Cardiac fibroblast (primary cell): ENCODE data around the gene ABCC4.

Experiments used
- DNase-seq, 2 donors: peaks; one replicate each; pipeline versions ENCODE4 v3.0.0 to v3.0.0-alpha.2; 2010; ENCODE audit warnings: low read depth in 2 of 2
- H3K4me3 ChIP-seq, 2 donors: replicated peaks in 1 of 2; 1 replicate in 1 of 2; 2 replicates in 1 of 2; pipeline ENCODE4 v1.5.1; 2011; ENCODE audit warnings: low read depth in 2 of 2, low read length in 2 of 2, mild to moderate bottlenecking in 2 of 2, moderate library complexity in 1 of 2
- TF ChIP-seq, protein P1 (sequence below): IDR thresholded peaks from one replicate; pipeline ENCODE4 v1.5.1; 2011; ENCODE audit warnings: low read depth, mild to moderate bottlenecking, low read length, inconsistent platforms

Gene ABCC4

DNA sequence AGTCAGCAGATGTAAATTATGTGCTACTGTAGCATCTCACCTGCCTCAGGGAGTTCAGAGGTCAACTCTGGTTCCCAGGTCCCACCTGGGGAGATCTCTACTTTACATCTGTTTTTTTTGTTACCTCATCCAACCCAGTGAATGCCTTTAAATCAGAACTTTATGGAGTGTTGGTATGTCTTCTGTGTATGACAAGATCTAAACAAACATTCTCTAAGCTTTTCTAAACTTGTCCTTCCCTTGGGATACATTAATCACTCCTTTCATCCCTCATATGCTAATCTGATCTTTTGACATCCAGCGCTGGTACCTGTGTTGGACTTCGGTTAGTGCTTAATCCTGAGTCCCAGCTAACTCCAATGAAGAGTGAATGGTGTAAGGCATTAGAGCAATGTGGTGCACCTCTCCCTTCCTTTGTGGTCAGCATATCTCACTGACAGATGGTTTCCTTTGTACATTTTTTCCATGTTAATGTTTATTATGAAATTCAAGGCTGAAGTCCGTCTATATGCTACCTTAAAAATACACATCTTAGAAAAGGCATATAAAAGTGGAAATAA is 213.4 kb downstream of the ABCC4 start:
- DNase-seq = peak; percentile 52 to 73
- H3K4me3 ChIP-seq = no peak overlapping the region
- TF ChIP-seq, protein P1, sequence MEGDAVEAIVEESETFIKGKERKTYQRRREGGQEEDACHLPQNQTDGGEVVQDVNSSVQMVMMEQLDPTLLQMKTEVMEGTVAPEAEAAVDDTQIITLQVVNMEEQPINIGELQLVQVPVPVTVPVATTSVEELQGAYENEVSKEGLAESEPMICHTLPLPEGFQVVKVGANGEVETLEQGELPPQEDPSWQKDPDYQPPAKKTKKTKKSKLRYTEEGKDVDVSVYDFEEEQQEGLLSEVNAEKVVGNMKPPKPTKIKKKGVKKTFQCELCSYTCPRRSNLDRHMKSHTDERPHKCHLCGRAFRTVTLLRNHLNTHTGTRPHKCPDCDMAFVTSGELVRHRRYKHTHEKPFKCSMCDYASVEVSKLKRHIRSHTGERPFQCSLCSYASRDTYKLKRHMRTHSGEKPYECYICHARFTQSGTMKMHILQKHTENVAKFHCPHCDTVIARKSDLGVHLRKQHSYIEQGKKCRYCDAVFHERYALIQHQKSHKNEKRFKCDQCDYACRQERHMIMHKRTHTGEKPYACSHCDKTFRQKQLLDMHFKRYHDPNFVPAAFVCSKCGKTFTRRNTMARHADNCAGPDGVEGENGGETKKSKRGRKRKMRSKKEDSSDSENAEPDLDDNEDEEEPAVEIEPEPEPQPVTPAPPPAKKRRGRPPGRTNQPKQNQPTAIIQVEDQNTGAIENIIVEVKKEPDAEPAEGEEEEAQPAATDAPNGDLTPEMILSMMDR = no peak

DNA sequence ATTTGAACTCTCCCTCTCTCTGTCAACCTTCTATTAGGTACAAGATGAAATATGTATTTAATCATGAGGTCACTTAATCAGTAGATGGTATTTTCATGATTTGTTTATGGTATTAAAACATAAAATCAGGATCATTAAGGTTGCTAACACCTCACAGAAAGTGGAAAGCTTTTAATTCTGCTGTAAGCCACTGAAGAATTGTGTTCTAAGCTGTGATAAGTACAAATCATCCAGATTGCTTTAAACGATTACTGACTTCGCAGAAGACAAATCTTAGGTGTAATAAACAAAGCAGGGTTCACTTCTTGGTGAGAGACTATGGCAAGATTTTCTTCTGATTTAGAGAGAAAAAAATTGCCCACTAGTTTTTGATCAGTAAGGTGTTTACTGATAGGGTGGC is 214.5 kb downstream of the ABCC4 start:
- DNase-seq = no peak
- TF ChIP-seq, protein P1 = no peak
- no peak overlapping the region for H3K4me3 ChIP-seq

DNA sequence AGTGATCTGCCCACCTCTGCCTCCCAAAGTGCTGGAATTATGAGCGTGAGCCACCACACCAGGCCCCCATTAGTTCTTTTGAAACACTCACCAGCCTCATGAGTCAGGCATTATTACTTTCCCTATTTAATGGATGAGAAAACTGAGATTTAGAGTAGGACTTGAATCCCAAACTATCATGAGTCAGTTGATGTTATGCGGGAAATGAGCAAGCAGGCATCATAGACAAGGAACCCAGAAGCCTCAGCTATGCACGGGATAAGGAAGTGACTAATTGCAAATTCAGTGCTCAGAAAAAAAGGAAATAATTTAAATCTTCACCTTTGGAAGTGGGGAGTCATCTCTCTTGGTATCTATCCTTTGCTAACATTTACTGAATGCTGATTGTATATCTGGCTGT is 217.5 kb downstream of the ABCC4 start:
- TF ChIP-seq, protein P1 = no peak
- DNase-seq = peak; percentile 49 to 91
- H3K4me3 ChIP-seq = no peak overlapping the region

DNA sequence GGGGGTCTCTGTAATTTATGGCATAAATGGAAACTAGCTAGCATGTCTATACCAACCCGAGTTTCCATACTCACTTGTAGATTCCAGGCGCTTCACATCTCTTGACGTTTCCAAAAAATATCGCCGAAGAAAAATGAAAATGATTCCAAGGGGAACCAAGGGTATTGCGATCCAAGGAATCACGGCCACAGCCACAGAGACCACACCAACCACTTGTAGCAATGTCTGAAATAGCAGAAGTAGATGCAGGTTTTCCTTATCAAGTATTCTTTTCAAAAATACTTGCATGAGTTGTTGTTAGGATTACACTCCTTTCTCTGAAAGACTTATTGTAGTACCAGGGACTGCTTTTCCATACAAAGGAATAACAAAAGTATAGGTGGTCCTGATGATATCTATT is 218.2 kb downstream of the ABCC4 start:
- no peak overlapping the region for H3K4me3 ChIP-seq
- TF ChIP-seq, protein P1 = no peak
- no peak for DNase-seq

DNA sequence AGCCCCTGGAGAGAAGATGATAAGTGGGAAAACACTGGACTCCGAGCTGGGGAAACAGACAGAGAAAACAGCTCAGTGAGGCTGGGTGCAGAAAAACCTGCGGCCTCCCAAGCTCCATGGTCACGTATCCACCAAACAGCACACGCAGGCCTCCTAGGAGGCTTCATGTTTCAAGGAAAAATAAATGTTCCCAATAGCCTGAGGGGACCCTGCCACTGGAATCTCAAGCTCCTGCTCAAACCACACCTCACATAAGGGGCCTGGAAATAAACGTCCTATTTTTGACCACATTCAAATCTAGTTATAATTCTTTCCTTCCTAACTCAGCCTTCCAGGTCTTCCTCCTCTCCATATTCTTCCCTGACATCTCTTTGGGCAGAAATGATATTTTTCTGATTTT is 225.7 kb downstream of the ABCC4 start:
- no peak overlapping the region for H3K4me3 ChIP-seq
- TF ChIP-seq, protein P1 = no peak
- DNase-seq = no peak

DNA sequence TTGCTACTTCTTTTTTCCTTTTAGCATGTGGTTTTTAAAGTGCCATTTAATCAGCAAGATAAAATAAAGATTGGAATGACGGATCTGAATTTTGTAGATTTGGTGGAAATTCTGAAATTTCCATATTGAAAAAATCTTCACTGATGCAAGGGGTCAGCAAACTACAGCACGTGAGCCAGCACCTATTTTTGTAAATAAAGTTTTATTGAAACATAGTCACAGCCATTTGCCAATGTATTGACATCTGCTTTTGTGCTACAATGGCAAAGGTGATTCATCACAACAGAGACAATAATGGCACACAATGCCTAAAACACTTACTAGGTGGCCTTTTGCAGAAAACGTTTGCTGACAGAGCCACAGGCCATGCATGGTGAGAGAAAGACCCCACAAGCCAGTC is 226.4 kb downstream of the ABCC4 start:
- no peak for DNase-seq
- TF ChIP-seq, protein P1 = no peak
- no peak overlapping the region for H3K4me3 ChIP-seq

DNA sequence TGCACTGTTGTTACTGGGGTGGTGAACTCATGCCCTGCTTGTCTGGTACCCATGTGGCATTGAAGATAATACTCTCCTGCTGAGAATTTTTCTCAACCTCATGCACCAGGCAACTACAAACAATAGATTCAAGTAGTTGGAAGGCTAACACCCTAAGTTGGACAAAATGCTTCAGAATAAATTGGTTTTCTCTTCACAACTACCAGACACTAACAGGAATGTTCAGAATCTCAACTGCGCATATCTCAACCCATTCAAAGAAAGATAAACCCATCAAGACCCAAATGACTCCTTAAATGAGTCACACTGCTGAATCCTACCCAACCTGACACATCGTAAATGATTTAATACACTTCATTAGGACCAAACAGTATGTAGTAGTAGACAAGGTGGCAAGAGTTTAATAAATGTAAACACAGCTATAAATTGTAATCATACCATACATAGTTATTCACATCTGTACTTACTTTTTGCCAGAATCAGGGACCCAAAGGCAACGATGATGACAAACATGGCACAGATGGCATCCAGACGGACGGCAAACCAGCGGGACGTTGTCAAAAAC is 227.4 kb downstream of the ABCC4 start:
- DNase-seq = peak in 1 of 2 donors; percentile 11
- TF ChIP-seq, protein P1 = no peak
- no peak overlapping the region for H3K4me3 ChIP-seq
